IMR-90 (cell line): ENCODE results near the gene ZBTB32. TPM values are rescaled to one million over a fixed set of nuclear protein-coding genes. Genes with fewer than 3 reads are reported as not detected.

Experiments
- ATAC-seq: fragments of 200-7000 bp; cut with Tn5 transposase; 2 replicates; pipeline ENCODE4 v1.9.1; 2020; ENCODE audit warnings: low read depth, mild to moderate bottlenecking, moderate library complexity
- BruUV-seq: library from RNA; stranded (reverse); fragments of 400-500 nt; replicated peaks from 2 replicates; lab custom pipeline; 2021; lab: Mats Ljungman, UMichigan
- CTCF ChIA-PET: fragments of 300-600 bp; formaldehyde crosslinking; extraction: SDS; loops from one replicate; lab custom pipeline; 2021; ENCODE audit warnings: antibody characterized with exemption; lab: Yijun Ruan, JAX
- POLR2A ChIA-PET: fragments of 300-600 bp; sonication (Branson Sonifier 250); formaldehyde crosslinking; loops from one replicate; lab custom pipeline; 2022; ENCODE audit warnings: antibody characterized with exemption; ENCODE audit not compliant: unreplicated experiment; lab: Charles Lee
- DNase-seq: peaks from one replicate; pipeline ENCODE4 v3.0.0; 2013
- H2AFZ ChIP-seq: replicated peaks from 2 replicates; pipeline ENCODE3; 2013; ENCODE audit warnings: low read length, mild to moderate bottlenecking; ENCODE audit not compliant: poor library complexity
- H2AK5ac ChIP-seq: 2 replicates; pipeline ENCODE4 v1.6.1; 2013; ENCODE audit warnings: low read depth, low read length, inconsistent platforms
- H2AK9ac ChIP-seq: replicated peaks from 2 replicates; pipeline ENCODE3; 2013; ENCODE audit warnings: mild to moderate bottlenecking, low read depth, low read length, moderate library complexity; ENCODE audit not compliant: poor library complexity
- H2BK120ac ChIP-seq: 2 replicates; pipeline ENCODE4 v1.6.1; 2013; ENCODE audit warnings: low read depth, low read length, inconsistent platforms
- H2BK15ac ChIP-seq: 3 replicates; pipeline ENCODE4 v1.6.1; 2013; ENCODE audit warnings: low read depth, low read length, inconsistent platforms
- H2BK20ac ChIP-seq: 2 replicates; pipeline ENCODE4 v1.6.1; 2013; ENCODE audit warnings: low read depth, mild to moderate bottlenecking, inconsistent platforms, low read length, moderate library complexity
- H2BK5ac ChIP-seq: 2 replicates; pipeline ENCODE4 v1.6.1; 2013; ENCODE audit warnings: mild to moderate bottlenecking, low read depth, low read length, inconsistent platforms; ENCODE audit not compliant: poor library complexity, severe bottlenecking
- H3K14ac ChIP-seq: replicated peaks from 2 replicates; pipeline ENCODE4 v1.6.1; 2013; ENCODE audit warnings: low read depth, low read length, inconsistent platforms
- H3K18ac ChIP-seq: 2 replicates; pipeline ENCODE4 v1.6.1; 2013; ENCODE audit warnings: low read depth, low read length, control low read depth
- H3K23ac ChIP-seq: 2 replicates; pipeline ENCODE4 v1.6.1; 2013; ENCODE audit warnings: low read depth, low read length, inconsistent platforms
- H3K27ac ChIP-seq: 2 replicates; pipeline ENCODE4 v1.5.1; 2013; ENCODE audit warnings: mild to moderate bottlenecking, control low read depth, low read length; ENCODE audit not compliant: insufficient read depth
- H3K27me3 ChIP-seq: 2 replicates; pipeline ENCODE4 v1.6.1; 2013; ENCODE audit warnings: low read length; ENCODE audit not compliant: control insufficient read depth, insufficient read depth
- H3K36me3 ChIP-seq: 2 replicates; pipeline ENCODE4 v1.6.1; 2013; ENCODE audit warnings: low read length, mixed read lengths; ENCODE audit not compliant: control insufficient read depth, insufficient read depth
- H3K4ac ChIP-seq: 2 replicates; pipeline ENCODE4 v1.6.1; 2013; ENCODE audit warnings: low read depth, low read length, inconsistent platforms
- H3K4me1 ChIP-seq: 2 replicates; pipeline ENCODE4 v1.6.1; 2013; ENCODE audit warnings: low read length, mixed read lengths; ENCODE audit not compliant: control insufficient read depth, insufficient read depth
- H3K4me2 ChIP-seq: 2 replicates; pipeline ENCODE4 v1.6.1; 2013; ENCODE audit warnings: low read depth, mild to moderate bottlenecking, control low read depth, low read length, moderate library complexity
- H3K4me3 ChIP-seq: 2 replicates; pipeline ENCODE4 v1.5.1; 2013; ENCODE audit warnings: low read depth, mild to moderate bottlenecking, control low read depth, low read length, moderate library complexity; ENCODE audit not compliant: insufficient read depth
- H3K56ac ChIP-seq: 2 replicates; pipeline ENCODE4 v1.6.1; 2013; ENCODE audit warnings: low read length, inconsistent platforms; ENCODE audit not compliant: insufficient read depth; ENCODE audit errors: extremely low read depth
- H3K79me1 ChIP-seq, 2 experiments: 2 replicates each; pipeline ENCODE4 v1.6.1; 2013; ENCODE audit warnings: low read length in 2 of 2, inconsistent platforms in 1 of 2, low read depth in 1 of 2
- H3K9ac ChIP-seq: 2 replicates; pipeline ENCODE4 v1.6.1; 2013; ENCODE audit warnings: low read depth, low read length, control low read depth
- H3K9me1 ChIP-seq: 2 replicates; pipeline ENCODE4 v1.6.1; 2013; ENCODE audit warnings: low read length, inconsistent platforms; ENCODE audit not compliant: insufficient read depth
- H3K9me3 ChIP-seq: 2 replicates; pipeline ENCODE4 v1.6.1; 2013; ENCODE audit warnings: low read length; ENCODE audit not compliant: control insufficient read depth, insufficient read depth
- H4K20me1 ChIP-seq: 2 replicates; pipeline ENCODE4 v1.6.1; 2013; ENCODE audit warnings: low read length, inconsistent platforms; ENCODE audit not compliant: insufficient read depth
- H4K5ac ChIP-seq: 2 replicates; pipeline ENCODE4 v1.6.1; 2013; ENCODE audit warnings: mild to moderate bottlenecking, low read depth, low read length, control low read depth
- H4K8ac ChIP-seq, 2 experiments: 2 replicates each; pipeline ENCODE4 v1.6.1; 2013; ENCODE audit warnings: low read depth in 2 of 2, low read length in 2 of 2, control low read depth in 1 of 2, inconsistent platforms in 1 of 2
- H4K91ac ChIP-seq: 2 replicates; pipeline ENCODE4 v1.6.1; 2013; ENCODE audit warnings: low read depth, low read length, inconsistent platforms; ENCODE audit not compliant: insufficient read depth
- BHLHE40 ChIP-seq: fragments of 150-350 bp; IDR thresholded peaks from 2 replicates; pipeline ENCODE4 v1.6.1; 2016; ENCODE audit warnings: mild to moderate bottlenecking, low read depth, low read length
- CEBPB ChIP-seq: IDR thresholded peaks from 2 replicates; pipeline ENCODE4 v1.6.1; 2012; ENCODE audit warnings: low read depth, low read length, improper control_type of control experiment
- CHD1 ChIP-seq: IDR thresholded peaks from 2 replicates; pipeline ENCODE4 v1.6.1; 2012; ENCODE audit warnings: low read depth, low read length, improper control_type of control experiment
- FOS ChIP-seq: fragments of 150-350 bp; IDR thresholded peaks from 2 replicates; pipeline ENCODE4 v1.6.1; 2016; ENCODE audit warnings: low read depth, low read length
- MAZ ChIP-seq: IDR thresholded peaks from 2 replicates; pipeline ENCODE4 v1.6.1; 2012; ENCODE audit warnings: low read depth, mild to moderate bottlenecking, low read length, improper control_type of control experiment, moderate library complexity, borderline replicate concordance
- NFE2L2 ChIP-seq: fragments of 150-350 bp; IDR thresholded peaks from 2 replicates; pipeline ENCODE4 v1.6.1; 2016; ENCODE audit warnings: low read depth, mild to moderate bottlenecking, low read length
- RCOR1 ChIP-seq: IDR thresholded peaks from 2 replicates; pipeline ENCODE4 v1.6.1; 2012; ENCODE audit warnings: mild to moderate bottlenecking, low read length, improper control_type of control experiment; ENCODE audit not compliant: insufficient replicate concordance
- RFX5 ChIP-seq: IDR thresholded peaks from 2 replicates; pipeline ENCODE4 v1.8.0; 2012; ENCODE audit warnings: low read depth, mild to moderate bottlenecking, low read length, moderate library complexity
- WGBS, 2 experiments: methylation state at CpG; one replicate each; pipeline versions ENCODE4 v1.1.5 to v1.1.7; 2013; ENCODE audit warnings: missing lambda C conversion rate in 2 of 2; ENCODE audit not compliant: insufficient read length in 1 of 2; ENCODE audit errors: extremely low coverage in 2 of 2; 5-methylcytosine and 5-hydroxymethylcytosine counted together
- dilution Hi-C: fragments of 300-500 bp; cut with HindIII; formaldehyde crosslinking; loops from one replicate; pipeline ENCODE4 v1.14.3; 2018; ENCODE audit warnings: low sequenced_read_pairs; ENCODE audit not compliant: unreplicated experiment
- in situ Hi-C: fragments of 300-500 bp; cut with MboI; formaldehyde crosslinking; loops from 3 replicates; pipeline ENCODE4 v1.14.3; 2019; ENCODE audit warnings: low sequenced_read_pairs, inconsistent platforms, mixed read lengths
- intact Hi-C: fragments of 100-400 bp; cut with micrococcal nuclease; formaldehyde crosslinking; loops from 2 replicates; pipeline ENCODE4 v1.10.0; 2022
- polyA plus RNA-seq, 3 experiments: library from polyadenylated mRNA; depleted of rRNA; stranded (reverse); fragments of >200 nt; gene quantifications; 2 replicates each; pipeline ENCODE4 v1.2.3, GENCODE V29; 2012; ENCODE audit warnings: low replicate concordance in 1 of 3
- total RNA-seq: library from RNA; depleted of rRNA; stranded (reverse); fragments of >200 nt; gene quantifications from 2 replicates; pipeline ENCODE4 v1.2.3, GENCODE V29; 2012
- TF ChIP-seq, protein P1 (sequence below): conservative IDR thresholded peaks from 2 replicates; pipeline ENCODE4 v1.5.1; 2012; ENCODE audit warnings: mild to moderate bottlenecking, low read depth, low read length, improper control_type of control experiment
- TF ChIP-seq, protein P2 (sequence below): fragments of 150-350 bp; IDR thresholded peaks from 2 replicates; pipeline ENCODE4 v1.6.1; 2016; ENCODE audit warnings: low read depth, mild to moderate bottlenecking, low read length, moderate library complexity, borderline replicate concordance

Gene ZBTB32
- total and polyA plus RNA-seq, 2 of the 4 experiments (the other 2 are of a cell fraction) = not detected

DNA sequence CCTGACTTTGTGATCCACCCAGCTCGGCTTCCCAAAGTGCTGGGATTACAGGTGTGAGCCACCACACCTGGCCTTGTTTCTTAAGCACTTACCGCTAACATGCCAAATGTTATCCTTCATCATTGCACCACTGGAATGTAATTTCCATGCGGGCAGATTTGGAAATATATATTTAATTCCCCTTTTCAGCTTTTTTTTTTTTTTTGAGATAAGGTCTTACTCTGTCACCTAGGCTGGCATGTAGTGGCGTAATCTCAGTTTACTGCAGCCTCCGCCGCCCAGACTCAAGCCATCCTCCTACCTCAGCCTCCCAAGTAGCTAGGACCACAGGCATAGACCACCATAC lies 42.4 kb upstream of the ZBTB32 start:
- Histone ChIP-seq H4K91ac (no peak overlapping the region), H3K18ac (no peak overlapping the region), H3K9me1 (no peaks in the 10 kb centered on the region), H3K9me3 (no peaks in the 10 kb centered on the region), H2AK5ac (no peak overlapping the region), H3K4me2 (no peak overlapping the region), H3K79me1 (peaks cover 4 to 5% of the 10 kb centered on the region in 2 experiments; a peak in 2 of 4 replicates), H3K14ac (no peak overlapping the region), H2BK5ac (no peak overlapping the region), H3K23ac (no peak overlapping the region), H3K27ac (no peak overlapping the region), H2BK120ac (no peak overlapping the region), H4K8ac (no peak overlapping the region), H4K5ac (no peak overlapping the region), H3K4ac (no peak overlapping the region), H2BK20ac (no peak overlapping the region), H3K27me3 (no peaks in the 10 kb centered on the region), H3K56ac (no peak overlapping the region), H2AK9ac (no peak overlapping the region), H3K4me1 (no peaks in the 10 kb centered on the region), H2BK15ac (no peak overlapping the region), H3K9ac (no peak overlapping the region), H3K4me3 (no peak overlapping the region), H3K36me3 (peaks cover 46% of the 10 kb centered on the region), H4K20me1 (0 out of 2 replicates have a peak, but pooled peaks cover 7% of the 10 kb centered on the region), H2AFZ (no peak overlapping the region)
- no peak for DNase-seq
- no peak for ATAC-seq
- TF ChIP-seq CEBPB (no peak), BHLHE40 (no peak), CHD1 (no peak), FOS (no peak), RCOR1 (no peak), MAZ (no peak), NFE2L2 (no peak), RFX5 (no peak)
- TF ChIP-seq, protein P1, sequence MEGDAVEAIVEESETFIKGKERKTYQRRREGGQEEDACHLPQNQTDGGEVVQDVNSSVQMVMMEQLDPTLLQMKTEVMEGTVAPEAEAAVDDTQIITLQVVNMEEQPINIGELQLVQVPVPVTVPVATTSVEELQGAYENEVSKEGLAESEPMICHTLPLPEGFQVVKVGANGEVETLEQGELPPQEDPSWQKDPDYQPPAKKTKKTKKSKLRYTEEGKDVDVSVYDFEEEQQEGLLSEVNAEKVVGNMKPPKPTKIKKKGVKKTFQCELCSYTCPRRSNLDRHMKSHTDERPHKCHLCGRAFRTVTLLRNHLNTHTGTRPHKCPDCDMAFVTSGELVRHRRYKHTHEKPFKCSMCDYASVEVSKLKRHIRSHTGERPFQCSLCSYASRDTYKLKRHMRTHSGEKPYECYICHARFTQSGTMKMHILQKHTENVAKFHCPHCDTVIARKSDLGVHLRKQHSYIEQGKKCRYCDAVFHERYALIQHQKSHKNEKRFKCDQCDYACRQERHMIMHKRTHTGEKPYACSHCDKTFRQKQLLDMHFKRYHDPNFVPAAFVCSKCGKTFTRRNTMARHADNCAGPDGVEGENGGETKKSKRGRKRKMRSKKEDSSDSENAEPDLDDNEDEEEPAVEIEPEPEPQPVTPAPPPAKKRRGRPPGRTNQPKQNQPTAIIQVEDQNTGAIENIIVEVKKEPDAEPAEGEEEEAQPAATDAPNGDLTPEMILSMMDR = no peak
- TF ChIP-seq, protein P2, sequence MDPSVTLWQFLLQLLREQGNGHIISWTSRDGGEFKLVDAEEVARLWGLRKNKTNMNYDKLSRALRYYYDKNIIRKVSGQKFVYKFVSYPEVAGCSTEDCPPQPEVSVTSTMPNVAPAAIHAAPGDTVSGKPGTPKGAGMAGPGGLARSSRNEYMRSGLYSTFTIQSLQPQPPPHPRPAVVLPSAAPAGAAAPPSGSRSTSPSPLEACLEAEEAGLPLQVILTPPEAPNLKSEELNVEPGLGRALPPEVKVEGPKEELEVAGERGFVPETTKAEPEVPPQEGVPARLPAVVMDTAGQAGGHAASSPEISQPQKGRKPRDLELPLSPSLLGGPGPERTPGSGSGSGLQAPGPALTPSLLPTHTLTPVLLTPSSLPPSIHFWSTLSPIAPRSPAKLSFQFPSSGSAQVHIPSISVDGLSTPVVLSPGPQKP = no peak
- no TSS peak for BruUV-seq
- dilution Hi-C loops (no loop called here), intact Hi-C loops (no loop called here), in situ Hi-C loops (no loop called here)
- CTCF ChIA-PET = interaction anchor here (0.7 kb wide), 1 partner anchor 618 kb away, joined by 3 read pairs; no protein-coding TSS in a partner anchor
- POLR2A ChIA-PET = no interaction called here
- WGBS, 2 experiments = no CpG with 5 or more reads among the region's 6 CpGs
